HEK293 (cell line): Measurements from ENCODE around the gene INO80B.

ENCODE experiments used
- CTCF ChIA-PET: fragments of 350-600 bp; formaldehyde crosslinking; extraction: SDS; loops from one replicate; lab custom pipeline; 2021; ENCODE audit warnings: antibody characterized with exemption; lab: Yijun Ruan, JAX
- POLR2A ChIA-PET: fragments of 300-600 bp; formaldehyde crosslinking; extraction: SDS; loops from one replicate; lab custom pipeline; 2020; ENCODE audit warnings: antibody characterized with exemption, inconsistent platforms; lab: Yijun Ruan, JAX
- H3K27ac ChIP-seq: fragments of 200-500 bp; sonication (Bioruptor generic); 2 replicates; pipeline ENCODE4 v1.5.1; 2014; ENCODE audit warnings: low read depth, low read length, control low read depth, inconsistent platforms; ENCODE audit errors: extremely low read depth
- H3K36me3 ChIP-seq, 2 experiments: fragments of 200-500 bp in 1 of 2; sonication (Bioruptor generic) in 1 of 2; 1 replicate in 1 of 2; 2 replicates in 1 of 2; pipeline ENCODE4 v1.5.1; 2014 to 2017; ENCODE audit warnings: inconsistent platforms in 2 of 2, low read length in 2 of 2; ENCODE audit not compliant: control insufficient read depth in 2 of 2, insufficient read depth in 1 of 2
- H3K4me1 ChIP-seq: fragments of 200-500 bp; sonication (Bioruptor generic); 2 replicates; pipeline ENCODE4 v1.5.1; 2014; ENCODE audit warnings: mild to moderate bottlenecking, low read length, inconsistent platforms; ENCODE audit not compliant: control insufficient read depth, insufficient read depth
- H3K4me3 ChIP-seq: 2 replicates; pipeline ENCODE4 v1.5.1; 2011; ENCODE audit warnings: low read depth, mild to moderate bottlenecking, control low read depth, low read length, moderate library complexity
- H3K9me3 ChIP-seq: fragments of 200-500 bp; sonication (Bioruptor generic); 2 replicates; pipeline ENCODE4 v1.5.1; 2014; ENCODE audit warnings: low read depth, low read length, inconsistent platforms; ENCODE audit not compliant: control insufficient read depth, insufficient read depth
- GLIS2 ChIP-seq: fragments of 450-650 bp; formaldehyde crosslinking; IDR thresholded peaks from 2 replicates; pipeline ENCODE4 v1.5.1; 2016; ENCODE audit warnings: missing biosample characterization, missing genetic modification characterization
- HIC1 ChIP-seq: fragments of 450-650 bp; formaldehyde crosslinking; IDR thresholded peaks from 2 replicates; pipeline ENCODE4 v1.5.1; 2016; ENCODE audit warnings: missing biosample characterization, missing genetic modification characterization
- HOXC10 ChIP-seq: sonication (generic); formaldehyde crosslinking; IDR thresholded peaks from 2 replicates; pipeline ENCODE4 v1.8.1; 2023; ENCODE audit warnings: mild to moderate bottlenecking, missing genetic modification reagents
- HOXD13 ChIP-seq: sonication (generic); formaldehyde crosslinking; IDR thresholded peaks from 2 replicates; pipeline ENCODE4 v1.8.0; 2022; ENCODE audit warnings: missing genetic modification reagents, borderline replicate concordance
- OVOL3 ChIP-seq: fragments of 450-650 bp; formaldehyde crosslinking; IDR thresholded peaks from 2 replicates; pipeline ENCODE4 v1.5.1; 2016; ENCODE audit warnings: missing biosample characterization, missing genetic modification characterization
- REPIN1 ChIP-seq: fragments of 450-650 bp; formaldehyde crosslinking; IDR thresholded peaks from 2 replicates; pipeline ENCODE4 v1.5.1; 2017; ENCODE audit warnings: missing biosample characterization, missing genetic modification characterization, low read depth
- TCF7L2 ChIP-seq: IDR thresholded peaks from 2 replicates; pipeline ENCODE4 v1.6.1; 2011; ENCODE audit warnings: low read depth, mild to moderate bottlenecking, inconsistent platforms, low read length, moderate library complexity, borderline replicate concordance
- YY2 ChIP-seq: fragments of 450-650 bp; formaldehyde crosslinking; IDR thresholded peaks from 2 replicates; pipeline ENCODE4 v1.5.1; 2016; ENCODE audit warnings: missing biosample characterization, missing genetic modification characterization
- ZBTB1 ChIP-seq: fragments of 450-650 bp; formaldehyde crosslinking; IDR thresholded peaks from 2 replicates; pipeline ENCODE4 v1.5.1; 2016; ENCODE audit warnings: missing biosample characterization, missing genetic modification characterization
- ZBTB26 ChIP-seq: fragments of 450-650 bp; formaldehyde crosslinking; optimal IDR thresholded peaks from 2 replicates; pipeline ENCODE3; 2016; ENCODE audit warnings: missing biosample characterization, mild to moderate bottlenecking, missing genetic modification characterization
- ZBTB6 ChIP-seq: fragments of 450-650 bp; formaldehyde crosslinking; IDR thresholded peaks from 2 replicates; pipeline ENCODE4 v1.5.1; 2017; ENCODE audit warnings: missing biosample characterization, missing genetic modification characterization
- ZBTB8A ChIP-seq: fragments of 450-650 bp; formaldehyde crosslinking; IDR thresholded peaks from 2 replicates; pipeline ENCODE4 v1.5.1; 2016; ENCODE audit warnings: missing biosample characterization, missing genetic modification characterization
- ZFP69B ChIP-seq: fragments of 450-650 bp; formaldehyde crosslinking; IDR thresholded peaks from 2 replicates; pipeline ENCODE4 v1.5.1; 2016; ENCODE audit warnings: missing biosample characterization, missing genetic modification characterization
- ZIC2 ChIP-seq: fragments of 450-650 bp; formaldehyde crosslinking; IDR thresholded peaks from 2 replicates; pipeline ENCODE4 v1.5.1; 2016; ENCODE audit warnings: missing biosample characterization, missing genetic modification characterization
- ZNF132 ChIP-seq: fragments of 450-650 bp; formaldehyde crosslinking; IDR thresholded peaks from 2 replicates; pipeline ENCODE4 v1.5.1; 2017; ENCODE audit warnings: missing biosample characterization, missing genetic modification characterization, borderline replicate concordance
- ZNF138 ChIP-seq: fragments of 450-650 bp; formaldehyde crosslinking; IDR thresholded peaks from 2 replicates; pipeline ENCODE4 v1.5.1; 2016; ENCODE audit warnings: missing biosample characterization, missing genetic modification characterization, borderline replicate concordance
- ZNF146 ChIP-seq: fragments of 450-650 bp; formaldehyde crosslinking; IDR thresholded peaks from 2 replicates; pipeline ENCODE4 v1.5.1; 2016; ENCODE audit warnings: missing biosample characterization, missing genetic modification characterization
- ZNF16 ChIP-seq: fragments of 450-650 bp; formaldehyde crosslinking; IDR thresholded peaks from 2 replicates; pipeline ENCODE4 v1.5.1; 2016; ENCODE audit warnings: low read depth, missing biosample characterization, missing genetic modification characterization
- ZNF169 ChIP-seq: fragments of 450-650 bp; formaldehyde crosslinking; IDR thresholded peaks from 2 replicates; pipeline ENCODE4 v1.5.1; 2016; ENCODE audit warnings: missing biosample characterization, missing genetic modification characterization
- ZNF302 ChIP-seq: fragments of 450-650 bp; formaldehyde crosslinking; IDR thresholded peaks from 2 replicates; pipeline ENCODE4 v1.5.1; 2016; ENCODE audit warnings: missing biosample characterization, missing genetic modification characterization, low read depth
- ZNF311 ChIP-seq: fragments of 450-650 bp; formaldehyde crosslinking; IDR thresholded peaks from 2 replicates; pipeline ENCODE4 v1.5.1; 2017; ENCODE audit warnings: missing biosample characterization, missing genetic modification characterization, borderline replicate concordance
- ZNF354C ChIP-seq: fragments of 450-650 bp; formaldehyde crosslinking; IDR thresholded peaks from 2 replicates; pipeline ENCODE4 v1.5.1; 2016; ENCODE audit warnings: missing biosample characterization, missing genetic modification characterization, low read depth, borderline replicate concordance
- ZNF600 ChIP-seq: fragments of 450-650 bp; formaldehyde crosslinking; IDR thresholded peaks from 2 replicates; pipeline ENCODE4 v1.5.1; 2016; ENCODE audit warnings: missing biosample characterization, missing genetic modification characterization
- ZNF610 ChIP-seq: fragments of 450-650 bp; formaldehyde crosslinking; IDR thresholded peaks from 2 replicates; pipeline ENCODE4 v1.5.1; 2016; ENCODE audit warnings: missing biosample characterization, missing genetic modification characterization, borderline replicate concordance
- ZNF747 ChIP-seq: fragments of 450-650 bp; formaldehyde crosslinking; IDR thresholded peaks from 2 replicates; pipeline ENCODE4 v1.5.1; 2016; ENCODE audit warnings: missing biosample characterization, missing genetic modification characterization
- ZNF76 ChIP-seq: fragments of 450-650 bp; formaldehyde crosslinking; IDR thresholded peaks from 2 replicates; pipeline ENCODE4; 2016; ENCODE audit warnings: low read depth, missing biosample characterization, missing genetic modification characterization, borderline replicate concordance
- ZNF777 ChIP-seq: fragments of 450-650 bp; formaldehyde crosslinking; IDR thresholded peaks from 2 replicates; pipeline ENCODE4 v1.5.1; 2017; ENCODE audit warnings: missing biosample characterization, missing genetic modification characterization, borderline replicate concordance
- ZSCAN23 ChIP-seq: fragments of 450-650 bp; formaldehyde crosslinking; IDR thresholded peaks from 2 replicates; pipeline ENCODE4 v1.5.1; 2016; ENCODE audit warnings: missing biosample characterization, missing genetic modification characterization
- ZSCAN5A ChIP-seq: fragments of 450-650 bp; formaldehyde crosslinking; IDR thresholded peaks from 2 replicates; pipeline ENCODE4 v1.5.1; 2016; ENCODE audit warnings: missing biosample characterization, missing genetic modification characterization

The INO80B gene

GRCh38 chr2:74505448-74506246 is 50.8 kb downstream of the INO80B start (continued):
- no peak for TF ChIP-seq ZNF354C (tag by site-specific recombination)
- TF ChIP-seq HOXC10, result no peak
- TF ChIP-seq ZBTB6, result no peak
- no peak for TF ChIP-seq ZNF600 (tag by site-specific recombination)
- TF ChIP-seq, all 188 proteins: peak for 0

- peak within 1 kb of the TSS; percentile 100 for H3K4me3 ChIP-seq
- CTCF ChIA-PET, result interaction anchor here (0.9 to 1.2 kb wide), 2 partner anchors 25 to 73 kb away, joined by 4 read pairs; no protein-coding TSS in a partner anchor
- peaks cover 4 to 20% of the 10 kb centered on the region in 2 experiments; a peak in 2 of 3 replicates for H3K36me3 ChIP-seq
- no peaks in the 10 kb centered on the region for H3K9me3 ChIP-seq
- peak within 1 kb of the TSS; percentile 96 for H3K27ac ChIP-seq
- peaks cover 4% of the 10 kb centered on the region; the same call in 1 of the 2 replicates for H3K4me1 ChIP-seq
- POLR2A ChIA-PET, result interaction anchor here (0.5 to 3.3 kb wide), 10 partner anchors 13 to 49 kb away, joined by 3 to 18 read pairs (median 5); partner anchors contain the start of genes AUP1, CCDC142, DQX1 and HTRA2
- peak; percentile 80 for TF ChIP-seq YY2 (tag by site-specific recombination)
- peak; percentile 98 for TF ChIP-seq ZBTB8A (tag by site-specific recombination)
- no peak for TF ChIP-seq ZNF747 (tag by site-specific recombination)
- TF ChIP-seq ZSCAN23 (tag by site-specific recombination), result 0 out of 2 replicates have a peak, but pooled peaks have one; percentile 22
- TF ChIP-seq ZIC2, result peak; percentile 92
- peak; percentile 48; the same call in 1 of the 2 replicates for TF ChIP-seq ZNF76 (tag by site-specific recombination)
- no peak for TF ChIP-seq ZNF302 (tag by site-specific recombination)
- TF ChIP-seq ZNF610 (tag by site-specific recombination), result no peak; the same call in 1 of the 2 replicates
- no peak for TF ChIP-seq ZFP69B
- TF ChIP-seq ZNF169 (tag by site-specific recombination), result no peak
- no peak for TF ChIP-seq ZNF132 (tag by site-specific recombination)
- 0 out of 2 replicates have a peak, but pooled peaks have one; percentile 5 for TF ChIP-seq ZNF146 (tag by site-specific recombination)
- no peak for TF ChIP-seq ZSCAN5A (tag by site-specific recombination)
- no peak for TF ChIP-seq ZNF311 (tag by site-specific recombination)
- no peak for TF ChIP-seq ZBTB1 (tag by site-specific recombination)
- TF ChIP-seq HOXD13, result no peak
- TF ChIP-seq OVOL3 (tag by site-specific recombination), result 0 out of 2 replicates have a peak, but pooled peaks have one; percentile 38
- no peak for TF ChIP-seq REPIN1 (tag by site-specific recombination)
- TF ChIP-seq HIC1, result peak; percentile 96
- no peak for TF ChIP-seq TCF7L2
- peak; percentile 67 for TF ChIP-seq ZBTB26 (tag by site-specific recombination)
- TF ChIP-seq ZNF138 (tag by site-specific recombination), result no peak
- peak; percentile 98 for TF ChIP-seq GLIS2
- no peak for TF ChIP-seq ZNF16 (tag by site-specific recombination)
- TF ChIP-seq ZNF777 (tag by site-specific recombination), result 0 out of 2 replicates have a peak, but pooled peaks have one; percentile 54
These were observed 52.4 kb downstream of the INO80B start, which contains the start of gene PCGF1 for GRCh38 chr2:74507145-74507925. TSS of gene PCGF1 (minus strand) at chr2:74507695. CDS start at chr2:74507668, 27 bp downstream.
